Type B pancreatic cell (in vitro differentiated cells): ENCODE measurements around the gene NEK2. TPM values are rescaled to one million over a fixed set of nuclear protein-coding genes. Genes with fewer than 3 reads are reported as not detected.
A peak's percentile ranks its signal among the peaks of the same experiment; 100 is the strongest.

Experiments
- DNase-seq: peaks from one replicate; pipeline ENCODE4 v3.0.0; 2021; ENCODE audit warnings: mixed read lengths; ENCODE audit not compliant: unreplicated experiment; ENCODE audit errors: extremely low spot score
- H3K27ac Mint-ChIP-seq: 2 replicates; pipeline ENCODE4 v1.8.0; 2021; ENCODE audit warnings: mild to moderate bottlenecking, mixed read lengths
- H3K27me3 Mint-ChIP-seq: 2 replicates; pipeline ENCODE4 v1.8.0; 2021; ENCODE audit warnings: mixed read lengths
- H3K36me3 Mint-ChIP-seq: 2 replicates; pipeline ENCODE4 v1.8.0; 2021; ENCODE audit warnings: mixed read lengths
- H3K4me1 Mint-ChIP-seq: one replicate; pipeline ENCODE4 v1.8.0; 2021; ENCODE audit warnings: mixed read lengths; ENCODE audit not compliant: unreplicated experiment
- H3K4me3 Mint-ChIP-seq: 2 replicates; pipeline ENCODE4 v1.8.0; 2021; ENCODE audit warnings: mild to moderate bottlenecking, mixed read lengths
- H3K9me3 Mint-ChIP-seq: 2 replicates; pipeline ENCODE4 v1.8.0; 2021; ENCODE audit warnings: mixed read lengths
- CTCF ChIP-seq: fragments of 200-600 bp; sonication (generic); conservative IDR thresholded peaks from 2 replicates; pipeline ENCODE4 v1.5.0; 2021; ENCODE audit warnings: antibody characterized with exemption, mild to moderate bottlenecking
- total RNA-seq: library from RNA; stranded (reverse); gene quantifications from 2 replicates; pipeline ENCODE4 v1.2.1, GENCODE V29; 2021; ENCODE audit warnings: low replicate concordance

The NEK2 gene
- total RNA-seq, 1 donor from 2014 or later: 23.4 TPM

GRCh38 chr1:211708926-211709325 is 33.5 kb upstream of the NEK2 start:
- TF ChIP-seq CTCF: no peak
- no peak overlapping the region for H3K4me3 Mint-ChIP-seq
- no peak for DNase-seq
- H3K27me3 Mint-ChIP-seq: no peaks in the 10 kb centered on the region
- no peaks in the 10 kb centered on the region for H3K9me3 Mint-ChIP-seq
- no peaks in the 10 kb centered on the region for H3K4me1 Mint-ChIP-seq
- no peak overlapping the region for H3K27ac Mint-ChIP-seq
- H3K36me3 Mint-ChIP-seq: no peaks in the 10 kb centered on the region

GRCh38 chr1:211708006-211708405 is 32.6 kb upstream of the NEK2 start:
- Mint-ChIP-seq H3K9me3 (no peaks in the 10 kb centered on the region), H3K27me3 (no peaks in the 10 kb centered on the region), H3K27ac (no peak overlapping the region), H3K4me1 (peaks cover 5% of the 10 kb centered on the region), H3K36me3 (no peaks in the 10 kb centered on the region), H3K4me3 (no peak overlapping the region)
- no peak for TF ChIP-seq CTCF
- DNase-seq: no peak

GRCh38 chr1:211705467-211706091 is 30.2 kb upstream of the NEK2 start:
- peaks cover 6% of the 10 kb centered on the region for H3K4me1 Mint-ChIP-seq
- H3K27ac Mint-ChIP-seq: peak overlapping the region; percentile 43
- no peaks in the 10 kb centered on the region for H3K36me3 Mint-ChIP-seq
- H3K4me3 Mint-ChIP-seq: no peak overlapping the region
- H3K27me3 Mint-ChIP-seq: no peaks in the 10 kb centered on the region
- no peaks in the 10 kb centered on the region for H3K9me3 Mint-ChIP-seq
- DNase-seq: no peak
- TF ChIP-seq CTCF: no peak

GRCh38 chr1:211704543-211704942 is 29.1 kb upstream of the NEK2 start:
- Mint-ChIP-seq H3K36me3 (no peaks in the 10 kb centered on the region), H3K27me3 (peaks cover 4% of the 10 kb centered on the region), H3K4me3 (no peak overlapping the region), H3K4me1 (peaks cover 6% of the 10 kb centered on the region), H3K9me3 (no peaks in the 10 kb centered on the region), H3K27ac (no peak overlapping the region)
- TF ChIP-seq CTCF: no peak
- DNase-seq: no peak

- no peak overlapping the region for H3K27ac Mint-ChIP-seq
- H3K4me1 Mint-ChIP-seq: peaks cover 6% of the 10 kb centered on the region
- H3K36me3 Mint-ChIP-seq: no peaks in the 10 kb centered on the region
- no peaks in the 10 kb centered on the region for H3K9me3 Mint-ChIP-seq
- TF ChIP-seq CTCF: no peak
- peaks cover 8% of the 10 kb centered on the region for H3K27me3 Mint-ChIP-seq
- DNase-seq: no peak
- no peak overlapping the region for H3K4me3 Mint-ChIP-seq
These were observed 28.6 kb upstream of the NEK2 start for GRCh38 chr1:211703812-211704537.
